H7 (cell line): ENCODE results near the gene TLL2. TPM values are rescaled to one million over a fixed set of nuclear protein-coding genes. Genes with fewer than 3 reads are reported as not detected.
A peak's percentile ranks its signal among the peaks of the same experiment; 100 is the strongest.

Source experiments
- DNase-seq: peaks from one replicate; pipeline ENCODE4 v3.0.0; 2012
- H3K27me3 ChIP-seq: 2 replicates; pipeline ENCODE4 v1.6.0; 2011; ENCODE audit warnings: mild to moderate bottlenecking, low read length; ENCODE audit not compliant: control insufficient read depth, insufficient read depth
- H3K36me3 ChIP-seq: replicated peaks from 2 replicates; pipeline ENCODE4 v1.5.1; 2011; ENCODE audit warnings: low read length; ENCODE audit not compliant: control insufficient read depth, insufficient read depth
- H3K4me3 ChIP-seq: 2 replicates; pipeline ENCODE4 v1.5.1; 2011; ENCODE audit warnings: low read depth, mild to moderate bottlenecking, control low read depth, low read length, moderate library complexity; ENCODE audit not compliant: insufficient read depth
- total RNA-seq: library from RNA; depleted of rRNA; stranded (reverse); fragments of >200 nt; shearing (Covaris generic); gene quantifications from 2 replicates; pipeline ENCODE4 v1.2.3, GENCODE V29; 2014

TLL2 gene
- total RNA-seq, 1 experiment from 2014 or later = 2.5 TPM

DNA sequence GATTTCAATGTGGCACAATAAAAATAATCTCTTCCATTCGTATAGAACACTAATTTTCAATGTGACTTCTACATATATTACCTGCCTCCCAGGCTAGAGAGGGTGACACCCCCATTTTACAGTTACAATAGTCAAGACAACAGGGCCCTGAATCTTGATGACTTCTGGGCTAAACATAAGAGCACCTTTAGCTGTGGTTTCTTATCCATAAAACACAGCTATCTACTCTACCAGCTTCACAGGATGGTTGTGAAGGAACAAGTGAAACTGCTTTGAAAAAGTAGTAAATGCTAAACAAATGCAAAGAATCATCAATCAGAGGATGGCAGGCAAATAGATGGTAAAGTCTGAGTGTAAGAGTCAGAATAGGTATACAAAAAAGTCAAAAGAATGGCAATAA lies 3.6 kb upstream of the TLL2 start:
- H3K4me3 ChIP-seq = no peak overlapping the region
- no peak for DNase-seq
- peaks cover 8% of the 10 kb centered on the region for H3K27me3 ChIP-seq
- H3K36me3 ChIP-seq = peaks cover 3% of the 10 kb centered on the region; the same call in 1 of the 2 replicates

DNA sequence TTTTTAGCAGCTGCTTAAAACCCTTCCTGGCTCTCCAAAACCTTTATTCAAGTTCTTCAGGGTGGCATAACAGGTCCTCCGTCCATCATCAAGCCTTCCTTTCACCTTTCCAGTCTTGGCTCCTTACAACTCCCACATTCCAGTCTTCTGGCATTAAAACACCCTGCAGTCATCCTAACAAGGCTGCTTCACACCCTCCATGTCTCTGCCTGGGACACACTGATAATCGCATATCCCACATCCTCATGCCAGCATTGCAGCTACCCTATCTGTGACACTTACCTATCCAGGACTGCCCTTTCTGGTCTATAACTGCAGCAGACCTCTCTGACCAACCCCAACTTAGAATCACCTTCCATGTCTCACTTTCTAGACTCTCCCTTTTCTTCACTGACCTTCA lies 2.6 kb upstream of the TLL2 start:
- Histone ChIP-seq H3K4me3 (no peak overlapping the region), H3K27me3 (peaks cover 18% of the 10 kb centered on the region), H3K36me3 (no peaks in the 10 kb centered on the region)
- no peak for DNase-seq

DNA sequence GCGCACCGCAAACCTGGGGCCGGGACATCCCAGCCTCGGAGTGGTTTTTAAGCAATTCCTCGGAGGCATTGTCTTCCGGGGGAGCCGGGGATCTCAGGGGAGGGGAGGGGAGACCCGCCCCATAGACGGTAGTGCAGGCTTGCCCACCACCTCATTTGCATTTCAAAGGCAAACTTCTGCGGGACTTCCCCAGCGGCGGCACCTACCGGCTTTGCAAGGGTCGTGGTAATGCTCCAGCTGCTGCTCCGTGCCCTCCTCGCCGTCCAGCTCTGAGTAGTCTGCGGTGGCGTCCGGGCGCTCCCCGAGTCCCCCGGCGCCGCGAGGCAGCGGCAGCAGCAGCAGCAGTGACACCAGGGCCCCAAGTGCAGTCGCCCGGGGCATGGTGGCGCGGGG lies 425 bp downstream of the TLL2 start:
- peaks cover 21% of the 10 kb centered on the region for H3K27me3 ChIP-seq
- peak; percentile 91 for DNase-seq
- no peaks in the 10 kb centered on the region for H3K36me3 ChIP-seq
- H3K4me3 ChIP-seq = peak overlapping the region; percentile 57

DNA sequence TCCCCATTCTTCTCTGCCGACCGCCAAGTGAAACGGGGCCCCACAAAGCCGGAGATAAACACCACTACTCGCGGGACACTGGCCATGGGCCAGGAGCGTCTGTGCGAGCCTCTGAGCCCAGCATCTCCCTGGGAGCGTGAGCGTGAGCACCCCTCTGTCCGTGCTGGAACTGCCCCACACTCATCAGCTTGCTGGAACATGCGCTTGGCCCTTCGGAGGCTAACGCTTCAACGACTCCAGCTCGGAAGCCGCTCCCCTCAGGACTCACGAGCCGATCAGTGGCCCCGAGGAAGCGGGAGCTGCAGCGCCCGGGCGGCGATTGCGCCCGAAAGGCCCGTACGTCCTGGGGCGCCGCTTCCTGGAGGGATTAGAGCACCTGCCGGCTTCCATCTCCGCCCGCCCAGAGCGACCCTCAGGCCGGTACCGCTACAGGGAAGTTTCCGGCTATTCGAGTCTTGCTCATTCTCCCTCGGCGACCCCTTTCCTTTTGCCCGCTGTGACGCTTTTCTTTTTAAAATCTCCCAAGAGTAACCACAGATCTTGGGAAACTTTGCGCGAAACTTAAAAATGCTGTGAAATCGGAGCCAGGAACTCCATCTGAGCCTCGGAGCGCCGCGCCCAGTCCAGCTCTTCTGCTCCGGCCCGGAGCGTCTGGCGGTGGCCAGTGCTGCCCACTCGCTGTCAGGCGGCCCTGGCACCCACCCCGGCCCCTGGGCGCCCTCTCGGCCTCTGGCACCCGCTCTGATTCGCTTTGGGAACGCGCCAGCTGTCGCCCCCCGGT lies 1.0 kb downstream of the TLL2 start:
- Histone ChIP-seq H3K27me3 (peaks cover 21% of the 10 kb centered on the region), H3K4me3 (peak overlapping the region; percentile 57), H3K36me3 (no peaks in the 10 kb centered on the region)
- DNase-seq = peak; percentile 76

DNA sequence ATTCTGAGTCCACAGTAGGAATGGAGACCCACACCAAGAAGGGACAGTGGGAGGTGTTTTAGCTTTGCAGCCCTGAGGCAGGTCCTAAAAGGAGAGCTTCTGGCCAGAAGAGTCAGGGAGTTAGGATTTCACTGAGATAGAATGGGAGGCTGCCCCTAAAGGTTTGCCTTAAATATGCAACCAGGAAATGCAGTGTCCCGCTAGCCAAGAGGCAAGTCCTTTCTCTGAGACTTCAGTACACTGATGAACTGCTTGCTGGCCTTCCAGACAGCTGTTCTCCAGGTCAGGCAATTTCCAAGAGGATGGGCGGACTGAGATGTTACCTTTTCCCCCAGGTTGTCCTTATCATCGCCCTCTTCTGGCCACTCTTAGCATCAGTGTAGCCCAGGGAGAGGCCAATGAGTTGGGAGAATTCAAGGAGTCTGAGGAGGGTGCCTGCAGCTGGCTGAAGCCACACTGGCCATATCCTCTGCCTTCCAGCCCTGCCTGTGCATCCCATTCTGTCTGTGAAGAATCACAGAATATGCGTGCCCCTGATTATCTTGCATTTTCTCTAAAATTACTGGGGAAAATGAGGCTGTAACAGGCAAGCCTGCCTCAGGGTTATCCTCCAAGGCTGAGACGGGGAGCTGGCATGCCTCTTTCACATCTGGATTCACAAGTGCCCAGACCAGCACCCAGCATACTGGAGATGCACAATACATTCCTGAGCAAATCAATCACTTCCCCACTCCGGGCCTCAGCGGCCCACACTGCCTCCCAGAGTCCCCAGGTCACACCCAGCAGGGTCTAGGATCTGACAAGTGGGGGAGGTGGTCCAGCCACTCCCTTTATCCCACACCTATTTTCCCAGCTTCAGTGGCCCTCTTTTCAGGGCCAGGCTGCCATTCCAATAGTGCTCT lies 2.4 kb downstream of the TLL2 start:
- Histone ChIP-seq H3K27me3 (peaks cover 21% of the 10 kb centered on the region), H3K4me3 (no peak overlapping the region), H3K36me3 (no peaks in the 10 kb centered on the region)
- DNase-seq = peak; percentile 85

DNA sequence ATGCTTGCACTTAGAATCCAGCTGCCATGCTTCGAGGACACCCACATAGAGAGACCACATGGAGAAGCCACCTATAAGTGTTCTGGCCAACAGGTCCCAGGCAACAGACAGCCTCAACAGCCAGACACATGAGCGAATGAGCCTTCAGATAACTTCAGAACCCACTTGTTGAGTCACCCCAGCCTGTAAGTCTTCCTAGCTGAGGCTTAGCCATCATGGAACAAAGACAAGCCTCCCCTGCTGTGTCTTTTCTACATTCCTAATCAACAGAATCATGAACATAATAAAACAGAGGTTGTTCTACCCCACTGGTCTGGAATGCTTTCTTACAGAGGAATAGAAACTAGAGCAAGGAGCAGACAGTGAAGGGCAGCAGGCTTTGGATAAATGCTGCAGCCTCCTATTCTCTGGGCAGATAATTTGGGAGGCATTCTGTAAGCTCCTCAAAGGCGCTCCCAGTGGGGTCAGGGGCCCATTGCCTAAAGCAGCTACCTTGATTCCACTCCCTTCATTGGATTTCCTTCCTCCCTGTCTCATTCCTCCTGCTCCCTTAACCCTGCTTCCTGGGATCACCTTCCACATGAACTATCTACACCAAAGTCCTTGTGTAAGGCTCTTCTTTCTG lies 4.6 kb downstream of the TLL2 start:
- peak; percentile 73 for DNase-seq
- Histone ChIP-seq H3K27me3 (peaks cover 21% of the 10 kb centered on the region), H3K4me3 (no peak overlapping the region), H3K36me3 (no peaks in the 10 kb centered on the region)

DNA sequence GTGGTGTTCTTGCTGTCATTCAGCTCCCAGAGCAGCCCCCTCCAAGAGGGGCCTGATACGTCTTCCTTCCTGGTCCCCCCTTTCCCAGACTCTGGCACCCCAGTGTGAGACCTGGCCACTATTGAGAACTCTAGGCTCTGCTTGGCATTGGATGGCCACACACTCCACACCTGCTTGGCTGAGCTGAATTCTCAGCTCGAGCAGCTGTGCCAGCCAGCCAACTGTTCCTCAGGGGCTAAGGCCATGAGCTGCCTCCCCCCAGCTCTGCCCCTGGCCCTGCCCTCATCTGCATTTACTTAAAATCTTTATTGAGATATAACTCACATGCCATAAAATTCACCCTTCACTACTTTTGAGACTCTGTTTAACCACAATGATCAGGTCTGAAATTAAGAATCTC lies 6.7 kb downstream of the TLL2 start:
- H3K27me3 ChIP-seq = peaks cover 10% of the 10 kb centered on the region
- no peak overlapping the region for H3K4me3 ChIP-seq
- no peak for DNase-seq
- no peaks in the 10 kb centered on the region for H3K36me3 ChIP-seq

DNA sequence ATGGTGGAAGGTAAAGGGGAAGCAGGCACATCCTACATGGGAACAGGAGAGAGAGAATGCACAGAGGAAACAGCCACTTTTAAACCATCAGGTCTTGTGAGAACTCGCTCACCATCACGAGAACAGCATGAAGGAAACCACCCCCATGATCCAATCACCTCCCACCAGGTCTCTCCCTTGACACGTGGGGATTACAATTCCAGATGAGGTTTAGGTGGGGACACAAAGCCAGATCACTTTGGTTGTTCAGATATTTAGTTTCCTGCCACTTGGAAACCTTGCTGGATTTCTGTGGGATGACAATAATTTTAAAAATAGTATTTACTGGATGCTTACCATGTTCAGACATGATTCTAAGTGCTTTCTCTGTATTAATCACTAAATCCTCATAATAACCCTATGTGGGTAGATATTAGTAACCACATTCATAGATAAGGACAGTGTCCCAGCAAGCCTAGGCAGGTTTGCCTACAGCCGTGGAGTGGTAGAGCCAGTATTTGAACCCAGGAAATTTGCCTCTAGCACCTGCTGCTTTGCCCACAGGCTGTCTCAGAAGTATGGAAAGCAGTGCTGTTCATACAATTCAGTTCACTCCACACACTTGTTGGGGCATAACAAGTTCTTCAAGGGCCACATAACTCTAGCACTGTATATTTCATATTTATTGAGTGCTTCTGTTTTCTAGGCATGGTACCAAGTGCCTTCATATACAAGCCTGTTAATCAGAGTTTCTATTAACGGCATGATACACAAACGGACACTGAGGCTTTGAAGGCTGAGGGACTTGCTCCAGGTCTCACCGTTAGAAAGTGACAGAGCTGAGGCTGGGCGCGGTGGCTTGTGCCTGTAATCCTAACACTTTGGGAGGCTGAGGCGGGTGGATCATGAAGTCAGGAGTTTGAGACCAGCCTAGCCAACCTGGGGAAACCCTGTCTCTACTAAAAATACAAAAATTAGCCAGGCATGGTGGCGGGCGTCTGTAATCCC lies 8.3 kb downstream of the TLL2 start:
- no peak for DNase-seq
- H3K36me3 ChIP-seq = no peaks in the 10 kb centered on the region

DNA sequence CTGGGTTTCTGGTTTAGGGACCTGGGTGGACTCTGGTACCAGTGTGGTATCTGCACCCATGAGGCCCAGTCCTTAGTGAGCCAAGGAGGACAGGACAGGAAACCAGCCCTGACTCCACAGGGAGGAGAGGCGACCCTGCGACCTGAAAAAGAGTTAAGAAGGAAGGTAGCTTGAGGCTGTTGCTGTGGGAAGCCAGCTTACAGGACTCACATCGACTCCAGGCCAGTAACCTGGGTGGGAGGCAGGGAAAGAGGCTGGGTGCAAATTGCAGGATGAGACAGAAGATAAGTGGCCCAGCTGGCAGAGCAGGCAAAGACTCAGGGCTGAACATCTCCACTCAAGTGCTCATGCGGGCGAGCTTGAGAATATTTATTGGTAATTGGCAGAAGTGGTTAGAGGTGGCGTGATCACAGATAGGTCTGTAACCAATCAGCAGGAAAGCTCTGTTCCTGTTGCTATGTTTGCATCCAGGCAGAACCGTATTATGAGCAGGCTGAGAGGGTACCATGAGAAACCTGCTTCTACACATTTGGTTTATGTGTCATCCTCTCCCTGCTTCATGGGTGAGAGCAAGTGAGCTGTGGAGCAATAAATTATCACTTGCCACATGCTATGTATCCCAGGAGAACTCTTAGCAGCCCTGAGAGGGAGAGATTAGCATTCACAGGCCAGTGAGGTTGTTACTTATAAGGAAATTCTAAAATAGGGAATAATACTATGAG lies 11.0 kb downstream of the TLL2 start:
- no peaks in the 10 kb centered on the region for H3K36me3 ChIP-seq
- H3K4me3 ChIP-seq = no peak overlapping the region
- H3K27me3 ChIP-seq = no peaks in the 10 kb centered on the region
- DNase-seq = no peak

More for the DNA sequence above, 8.3 kb downstream of the TLL2 start:
- H3K4me3 ChIP-seq = no peak overlapping the region
- H3K27me3 ChIP-seq = no peaks in the 10 kb centered on the region; the same call in 1 of the 2 replicates

DNA sequence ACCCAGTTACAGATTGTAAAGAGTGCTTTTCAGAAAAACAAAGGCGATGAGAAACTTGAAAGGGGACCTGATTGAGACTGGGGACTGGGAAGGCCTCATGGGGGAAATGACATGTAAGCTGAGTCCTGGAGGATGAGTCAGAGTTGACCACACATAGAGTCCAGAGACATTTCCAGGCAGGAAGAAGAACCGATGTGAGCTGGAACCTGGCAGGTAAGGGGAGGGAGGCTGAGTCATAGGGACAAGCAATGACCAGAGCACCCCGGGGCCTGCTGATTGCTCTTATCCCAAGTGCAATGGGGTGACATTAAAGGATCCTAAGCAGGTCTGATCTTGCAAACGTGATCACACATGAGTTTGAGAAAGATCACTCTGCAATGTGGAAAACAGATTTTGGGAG lies 11.7 kb downstream of the TLL2 start:
- DNase-seq = no peak
- no peaks in the 10 kb centered on the region for H3K27me3 ChIP-seq
- H3K4me3 ChIP-seq = no peak overlapping the region
- no peaks in the 10 kb centered on the region for H3K36me3 ChIP-seq

DNA sequence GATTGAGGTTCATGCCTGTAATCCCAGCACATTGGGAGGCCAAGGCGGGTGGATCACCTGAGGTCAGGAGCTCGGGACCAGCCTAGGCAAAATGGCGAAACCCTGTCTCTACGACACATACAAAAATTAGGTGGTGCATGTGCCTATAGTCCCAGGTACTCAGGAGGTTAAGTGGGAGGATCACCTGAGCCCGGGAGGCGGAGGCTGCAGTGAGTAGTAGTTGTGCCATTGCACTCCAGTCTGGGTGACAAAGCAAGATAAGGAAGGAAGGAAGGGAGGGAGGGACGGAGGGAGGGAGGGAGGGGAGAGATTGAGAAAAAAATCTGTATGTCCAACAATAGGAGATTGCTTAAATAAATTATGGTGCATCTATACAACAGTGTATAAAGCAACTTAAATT lies 13.2 kb downstream of the TLL2 start:
- Histone ChIP-seq H3K36me3 (no peaks in the 10 kb centered on the region), H3K27me3 (no peaks in the 10 kb centered on the region), H3K4me3 (no peak overlapping the region)
- no peak for DNase-seq

DNA sequence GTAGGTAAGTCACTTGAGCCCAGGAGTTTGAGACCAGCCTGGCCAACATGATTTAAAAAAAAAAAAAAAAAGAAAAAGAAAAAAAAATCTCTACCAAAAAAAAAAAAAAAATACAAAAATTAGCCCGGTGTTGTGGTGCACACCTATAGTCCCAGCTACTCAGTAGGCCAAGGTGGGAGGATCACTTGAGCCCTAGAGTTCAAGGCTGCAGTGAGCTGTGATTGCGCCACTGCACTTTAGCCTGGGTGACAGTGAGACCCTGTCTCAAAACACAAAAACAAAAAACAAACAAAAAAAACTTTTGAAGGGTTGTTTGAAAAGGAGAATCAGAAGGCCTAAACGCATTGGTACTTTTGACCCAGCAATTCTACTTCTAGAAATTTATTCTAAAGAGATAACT lies 13.7 kb downstream of the TLL2 start:
- no peaks in the 10 kb centered on the region for H3K36me3 ChIP-seq
- H3K27me3 ChIP-seq = no peaks in the 10 kb centered on the region
- H3K4me3 ChIP-seq = no peak overlapping the region
- DNase-seq = no peak

DNA sequence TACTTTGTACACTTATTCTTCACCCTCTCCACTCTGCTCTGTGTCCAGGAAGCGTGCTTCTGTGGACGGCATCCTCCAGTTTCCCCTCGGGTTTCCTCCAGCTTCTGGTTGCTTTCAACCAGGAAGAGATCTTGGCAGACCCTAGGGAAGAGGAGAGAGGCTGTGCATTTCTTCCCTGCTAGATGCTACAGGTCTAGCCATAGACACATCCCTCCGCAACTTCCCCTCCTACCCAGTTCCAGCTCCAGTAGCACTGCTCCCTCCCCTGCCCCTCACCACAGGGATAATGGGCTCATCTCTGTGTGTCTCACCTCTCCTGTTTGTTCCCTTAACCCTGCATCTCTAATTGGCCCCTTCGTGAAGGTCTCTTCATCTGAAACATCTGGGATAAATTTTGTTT lies 16.3 kb downstream of the TLL2 start:
- H3K27me3 ChIP-seq = no peaks in the 10 kb centered on the region
- H3K4me3 ChIP-seq = no peak overlapping the region
- no peak for DNase-seq
- no peaks in the 10 kb centered on the region for H3K36me3 ChIP-seq
